ENCODE data around the gene NSMF.

The NSMF gene

DNA sequence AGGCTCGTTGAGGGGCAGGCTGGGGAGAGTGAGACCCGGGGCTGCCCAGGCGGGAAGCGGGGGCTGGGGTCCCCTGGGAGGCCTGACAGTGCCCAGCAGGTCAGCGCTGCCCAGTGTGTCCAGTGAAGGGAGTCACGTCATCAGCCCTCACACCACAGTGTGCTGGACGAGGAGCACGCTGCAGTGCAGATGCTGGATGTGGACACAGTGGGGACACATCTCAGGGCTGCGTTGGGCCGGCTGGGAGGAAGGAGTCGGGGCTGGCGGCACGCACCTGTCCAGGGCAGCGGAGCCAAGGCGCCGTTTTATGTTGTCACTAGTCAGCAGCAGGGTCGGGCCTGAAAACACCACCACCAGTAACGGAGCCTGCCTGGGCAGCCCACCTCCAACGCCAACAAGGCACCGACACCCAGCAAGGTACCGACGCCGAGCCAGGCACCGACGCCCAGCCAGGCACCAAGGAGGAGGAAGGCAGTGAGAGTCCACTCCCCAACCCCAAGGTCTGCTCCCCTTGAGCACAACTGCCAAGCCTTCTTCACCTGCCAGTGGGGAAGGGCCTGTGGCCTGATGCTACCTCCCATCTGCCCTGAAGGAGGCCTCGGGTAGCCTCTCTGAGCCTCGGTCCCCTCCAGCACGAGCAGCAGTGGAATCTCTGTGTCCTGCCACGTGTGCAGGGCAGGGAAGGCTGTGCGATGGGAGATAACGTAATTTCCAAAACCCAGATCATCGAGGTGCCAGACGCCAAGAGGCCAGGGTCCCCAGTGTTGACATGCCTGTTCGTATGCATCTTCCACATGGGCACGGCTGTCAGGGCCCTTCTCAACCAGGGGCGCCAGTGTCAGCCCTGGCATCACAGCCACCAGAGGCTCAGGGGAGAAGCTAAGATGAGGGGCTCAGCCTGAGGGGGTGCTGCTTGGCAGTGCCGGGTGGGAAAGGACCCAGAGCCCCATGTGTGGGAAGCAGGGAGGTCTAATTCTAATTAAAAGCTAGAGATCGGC is 21.9 kb upstream of the NSMF start:
- Histone ChIP-seq H3K9ac (ENCODE audit: low read length in 2 of 2) (no peak overlapping the region), H3K27ac (ENCODE audit: low read length) (no peak overlapping the region), H3K36me3 (ENCODE audit: control insufficient read depth in 2 of 2, insufficient read depth in 2 of 2, low read length in 2 of 2) (no peaks in the 10 kb centered on the region), H3K4me1 (ENCODE audit: control insufficient read depth, insufficient read depth, low read length) (peaks cover 8% of the 10 kb centered on the region), H3K4me3 (ENCODE audit: low read length in 2 of 2) (no peak overlapping the region), H3K27me3 (ENCODE audit: control insufficient read depth in 1 of 2, insufficient read depth in 2 of 2, low read length in 2 of 2) (no peaks in the 10 kb centered on the region), H3K9me3 (ENCODE audit: control insufficient read depth in 2 of 2, low read length in 2 of 2) (no peaks in the 10 kb centered on the region)

DNA sequence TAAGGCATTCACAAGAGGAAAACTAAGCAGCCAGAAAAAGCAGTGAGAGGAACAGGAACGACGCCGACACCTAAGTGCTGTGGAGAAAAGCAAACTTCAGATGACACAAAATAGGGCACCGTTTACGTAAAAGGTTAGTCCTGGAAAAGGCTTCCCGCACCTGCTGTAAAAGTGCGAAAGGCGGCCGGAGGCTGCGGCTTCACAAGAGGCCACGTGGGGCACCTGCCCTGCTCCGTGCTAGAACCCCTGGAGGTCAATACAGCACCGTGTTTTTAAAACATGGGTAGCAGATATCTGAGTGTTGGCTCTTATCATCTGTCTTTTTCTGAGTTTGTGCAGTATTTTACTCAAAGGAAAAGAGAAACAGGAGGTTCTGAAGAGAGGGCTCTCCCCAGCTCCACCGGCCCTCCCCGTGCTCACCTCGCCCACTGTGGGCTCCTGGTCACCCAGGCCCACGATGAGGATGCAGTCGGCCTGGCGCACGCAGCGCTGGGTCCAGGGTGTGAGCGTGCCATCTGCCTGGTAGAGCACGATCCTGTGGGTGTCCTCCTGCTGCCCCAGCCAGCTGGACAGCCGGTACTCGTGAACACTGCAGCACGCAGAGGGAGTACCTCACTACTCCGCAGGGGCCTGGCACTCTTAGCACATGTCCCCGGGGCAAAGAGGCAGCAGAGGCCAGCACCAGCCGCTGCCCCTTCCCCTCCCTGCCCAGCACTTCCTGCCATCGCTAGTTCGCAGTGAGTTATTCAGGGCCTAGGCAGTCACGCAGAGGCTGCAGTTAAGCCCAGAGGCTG is 21.0 kb upstream of the NSMF start:
- no peak overlapping the region for H3K27ac ChIP-seq (ENCODE audit: low read length)
- no peaks in the 10 kb centered on the region for H3K36me3 ChIP-seq (ENCODE audit: control insufficient read depth in 2 of 2, insufficient read depth in 2 of 2, low read length in 2 of 2)
- no peaks in the 10 kb centered on the region for H3K9me3 ChIP-seq (ENCODE audit: control insufficient read depth in 2 of 2, low read length in 2 of 2)
- H3K4me3 ChIP-seq (ENCODE audit: low read length in 2 of 2): no peak overlapping the region
- H3K27me3 ChIP-seq (ENCODE audit: control insufficient read depth in 1 of 2, insufficient read depth in 2 of 2, low read length in 2 of 2): no peaks in the 10 kb centered on the region
- H3K4me1 ChIP-seq (ENCODE audit: control insufficient read depth, insufficient read depth, low read length): peaks cover 8% of the 10 kb centered on the region
- no peak overlapping the region for H3K9ac ChIP-seq (ENCODE audit: low read length in 2 of 2)

DNA sequence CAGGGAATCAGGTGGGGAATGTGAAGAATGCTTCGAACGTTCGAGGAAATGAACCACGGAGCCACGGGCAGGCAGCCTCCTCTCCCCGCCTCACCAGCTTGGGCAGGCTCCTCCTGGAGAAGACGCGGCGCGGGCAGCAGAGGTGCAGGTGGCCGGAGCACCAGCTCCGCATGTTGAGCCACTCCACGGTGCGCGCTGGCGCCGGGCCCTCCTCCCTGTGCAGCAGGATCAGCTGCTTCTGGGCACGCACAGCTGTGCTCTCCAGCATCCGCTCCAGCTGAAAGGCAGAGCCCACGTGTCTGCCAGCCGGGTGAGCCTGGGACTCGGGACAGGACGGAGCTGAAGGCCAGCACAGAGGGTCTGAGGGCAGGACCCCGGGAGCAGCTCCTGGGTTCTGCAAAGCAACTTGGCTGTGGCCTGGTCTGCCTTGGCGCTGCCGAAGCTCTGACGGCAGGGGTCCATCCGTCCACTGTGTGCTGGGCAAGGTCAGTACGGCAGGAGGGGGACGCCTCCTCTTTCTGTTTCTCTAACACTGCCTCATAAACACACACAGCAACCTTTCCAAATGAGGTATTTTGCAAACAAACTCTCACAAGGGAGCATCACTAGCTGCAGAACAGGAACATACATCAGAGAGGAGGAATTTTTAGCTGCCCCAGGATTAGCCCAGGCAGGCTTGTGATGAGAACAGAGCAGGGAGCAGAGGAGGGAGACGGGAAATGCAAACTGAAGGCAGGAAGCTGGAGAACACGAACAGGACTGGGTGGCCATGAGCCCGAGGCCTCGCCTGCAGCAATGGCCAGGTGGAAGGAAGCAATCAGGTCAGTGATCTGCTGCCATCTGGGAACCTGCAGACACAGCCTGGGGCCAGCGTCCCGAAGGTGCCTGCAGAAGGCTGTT is 20.1 kb upstream of the NSMF start:
- no peaks in the 10 kb centered on the region for H3K27me3 ChIP-seq (ENCODE audit: control insufficient read depth in 1 of 2, insufficient read depth in 2 of 2, low read length in 2 of 2)
- H3K9ac ChIP-seq (ENCODE audit: low read length in 2 of 2): no peak overlapping the region
- H3K4me3 ChIP-seq (ENCODE audit: low read length in 2 of 2): no peak overlapping the region
- peaks cover 0 to 2% of the 10 kb centered on the region in 2 donors for H3K9me3 ChIP-seq (ENCODE audit: control insufficient read depth in 2 of 2, low read length in 2 of 2)
- H3K36me3 ChIP-seq (ENCODE audit: control insufficient read depth in 2 of 2, insufficient read depth in 2 of 2, low read length in 2 of 2): no peaks in the 10 kb centered on the region
- no peak overlapping the region for H3K27ac ChIP-seq (ENCODE audit: low read length)
- peaks cover 8% of the 10 kb centered on the region for H3K4me1 ChIP-seq (ENCODE audit: control insufficient read depth, insufficient read depth, low read length)

DNA sequence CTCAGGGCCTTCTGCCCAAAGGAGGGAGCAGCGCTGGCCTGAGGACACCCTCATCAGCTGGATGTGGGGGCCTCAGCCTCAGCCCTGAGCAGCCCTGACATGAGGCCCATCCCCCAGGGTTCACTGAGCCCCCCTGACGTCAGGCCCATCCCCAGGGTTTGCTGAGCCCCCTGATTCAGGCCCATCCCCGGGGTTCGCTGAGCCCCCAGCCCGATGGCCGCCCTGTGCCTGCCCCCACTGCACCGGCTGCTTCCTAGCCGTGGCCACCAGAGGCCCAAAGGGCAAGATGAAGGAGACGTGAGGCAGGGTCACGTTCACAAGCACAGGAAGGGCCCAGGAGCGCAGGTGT is 19.5 kb upstream of the NSMF start:
- H3K27ac ChIP-seq (ENCODE audit: low read length): no peak overlapping the region
- no peaks in the 10 kb centered on the region for H3K36me3 ChIP-seq (ENCODE audit: control insufficient read depth in 2 of 2, insufficient read depth in 2 of 2, low read length in 2 of 2)
- H3K9me3 ChIP-seq (ENCODE audit: control insufficient read depth in 2 of 2, low read length in 2 of 2): peaks cover 0 to 5% of the 10 kb centered on the region in 2 donors
- peaks cover 8% of the 10 kb centered on the region for H3K4me1 ChIP-seq (ENCODE audit: control insufficient read depth, insufficient read depth, low read length)
- no peak overlapping the region for H3K4me3 ChIP-seq (ENCODE audit: low read length in 2 of 2)
- no peak overlapping the region for H3K9ac ChIP-seq (ENCODE audit: low read length in 2 of 2)
- H3K27me3 ChIP-seq (ENCODE audit: control insufficient read depth in 1 of 2, insufficient read depth in 2 of 2, low read length in 2 of 2): no peaks in the 10 kb centered on the region

DNA sequence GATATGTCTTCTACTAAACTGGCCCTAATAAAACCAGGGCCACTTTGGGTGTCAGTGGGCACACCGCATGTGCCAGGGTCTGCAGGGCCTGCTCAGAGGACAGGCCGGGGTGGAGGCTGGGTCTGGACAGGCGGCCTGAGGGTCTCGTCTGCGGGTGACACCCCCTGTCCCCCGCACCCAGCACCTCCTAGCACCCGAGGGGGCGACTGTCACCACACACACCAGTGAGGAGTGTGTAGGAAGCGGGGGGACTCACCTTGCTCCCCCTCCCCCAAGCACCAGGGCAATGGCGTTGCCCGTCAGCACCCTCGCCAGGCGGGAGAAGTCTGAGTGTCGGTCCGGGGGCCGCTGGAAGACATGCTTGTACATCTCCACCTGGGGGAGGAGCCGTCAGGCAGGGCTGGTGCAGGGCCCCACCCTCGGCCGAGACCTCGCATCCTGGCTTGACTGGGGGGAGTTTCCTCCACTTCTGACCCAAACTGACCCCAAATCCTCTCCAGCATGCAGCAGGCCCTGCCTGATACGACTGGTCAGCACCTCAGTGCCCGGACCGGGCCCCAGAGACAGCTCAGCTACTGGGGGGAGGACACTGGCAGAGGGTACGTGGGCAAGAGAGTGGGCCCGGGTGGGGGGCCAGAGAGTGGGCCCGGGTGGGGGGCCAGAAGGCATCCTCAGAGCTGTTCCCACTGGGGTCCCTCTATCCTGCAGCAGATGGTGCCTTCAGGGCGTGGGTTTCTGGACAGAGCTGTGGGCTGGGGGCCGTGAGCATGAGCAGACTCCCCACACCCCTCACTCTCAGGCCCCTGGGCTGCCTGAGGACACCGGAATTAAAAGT is 18.9 kb upstream of the NSMF start:
- H3K4me3 ChIP-seq (ENCODE audit: low read length in 2 of 2): no peak overlapping the region
- no peaks in the 10 kb centered on the region for H3K36me3 ChIP-seq (ENCODE audit: control insufficient read depth in 2 of 2, insufficient read depth in 2 of 2, low read length in 2 of 2)
- H3K9ac ChIP-seq (ENCODE audit: low read length in 2 of 2): no peak overlapping the region
- H3K4me1 ChIP-seq (ENCODE audit: control insufficient read depth, insufficient read depth, low read length): peaks cover 8% of the 10 kb centered on the region
- no peaks in the 10 kb centered on the region for H3K27me3 ChIP-seq (ENCODE audit: control insufficient read depth in 1 of 2, insufficient read depth in 2 of 2, low read length in 2 of 2)
- H3K9me3 ChIP-seq (ENCODE audit: control insufficient read depth in 2 of 2, low read length in 2 of 2): peaks cover 0 to 5% of the 10 kb centered on the region in 2 donors
- H3K27ac ChIP-seq (ENCODE audit: low read length): no peak overlapping the region

DNA sequence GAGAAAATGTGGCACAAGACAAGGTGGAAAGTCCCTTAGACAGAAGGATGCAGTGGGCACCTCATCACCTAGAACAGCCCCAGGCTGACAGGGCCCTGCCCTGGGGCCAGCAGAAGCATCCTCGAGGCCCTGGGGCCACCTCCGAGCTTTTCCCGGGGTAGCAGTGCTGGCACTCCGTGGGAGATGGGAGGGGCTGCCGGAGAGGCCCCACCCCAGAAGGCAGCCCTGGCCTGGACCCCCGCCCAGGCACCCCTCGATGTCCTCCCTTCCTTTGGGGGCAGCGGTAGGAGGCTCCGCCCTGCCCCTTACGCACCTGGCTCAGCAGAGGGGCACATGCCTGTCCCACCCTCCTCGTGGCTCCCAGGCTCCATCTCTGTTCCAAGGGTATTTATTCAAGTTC is 17.7 kb upstream of the NSMF start:
- Histone ChIP-seq H3K4me1 (ENCODE audit: control insufficient read depth, insufficient read depth, low read length) (peaks cover 1% of the 10 kb centered on the region), H3K27me3 (ENCODE audit: control insufficient read depth in 1 of 2, insufficient read depth in 2 of 2, low read length in 2 of 2) (no peaks in the 10 kb centered on the region), H3K27ac (ENCODE audit: low read length) (no peak overlapping the region), H3K9ac (ENCODE audit: low read length in 2 of 2) (no peak overlapping the region), H3K4me3 (ENCODE audit: low read length in 2 of 2) (no peak overlapping the region), H3K9me3 (ENCODE audit: control insufficient read depth in 2 of 2, low read length in 2 of 2) (peaks cover 0 to 5% of the 10 kb centered on the region in 2 donors), H3K36me3 (ENCODE audit: control insufficient read depth in 2 of 2, insufficient read depth in 2 of 2, low read length in 2 of 2) (no peaks in the 10 kb centered on the region)

DNA sequence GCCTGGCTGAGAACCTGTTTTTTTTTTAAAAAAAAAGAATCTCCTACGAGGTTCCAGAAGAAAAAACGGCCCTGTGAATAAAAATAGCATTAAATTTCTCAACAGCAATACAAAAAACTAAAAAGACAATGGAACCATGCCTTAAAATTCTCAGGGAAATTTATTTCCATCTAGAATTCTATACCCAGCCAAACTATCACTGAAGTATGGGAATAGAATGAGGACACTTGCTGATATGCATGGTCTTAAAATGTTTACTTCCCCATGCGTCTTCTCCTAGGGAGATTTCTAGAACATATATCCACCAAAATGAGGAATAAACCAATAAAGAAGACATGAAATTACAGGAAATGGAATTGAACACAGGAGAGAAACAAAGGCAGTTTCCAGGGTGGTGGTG is 16.5 kb upstream of the NSMF start:
- Histone ChIP-seq H3K27ac (ENCODE audit: low read length) (no peak overlapping the region), H3K36me3 (ENCODE audit: control insufficient read depth in 2 of 2, insufficient read depth in 2 of 2, low read length in 2 of 2) (no peaks in the 10 kb centered on the region), H3K27me3 (ENCODE audit: control insufficient read depth in 1 of 2, insufficient read depth in 2 of 2, low read length in 2 of 2) (no peaks in the 10 kb centered on the region), H3K9ac (ENCODE audit: low read length in 2 of 2) (no peak overlapping the region), H3K9me3 (ENCODE audit: control insufficient read depth in 2 of 2, low read length in 2 of 2) (peaks cover 0 to 5% of the 10 kb centered on the region in 2 donors), H3K4me3 (ENCODE audit: low read length in 2 of 2) (no peak overlapping the region), H3K4me1 (ENCODE audit: control insufficient read depth, insufficient read depth, low read length) (no peaks in the 10 kb centered on the region)

DNA sequence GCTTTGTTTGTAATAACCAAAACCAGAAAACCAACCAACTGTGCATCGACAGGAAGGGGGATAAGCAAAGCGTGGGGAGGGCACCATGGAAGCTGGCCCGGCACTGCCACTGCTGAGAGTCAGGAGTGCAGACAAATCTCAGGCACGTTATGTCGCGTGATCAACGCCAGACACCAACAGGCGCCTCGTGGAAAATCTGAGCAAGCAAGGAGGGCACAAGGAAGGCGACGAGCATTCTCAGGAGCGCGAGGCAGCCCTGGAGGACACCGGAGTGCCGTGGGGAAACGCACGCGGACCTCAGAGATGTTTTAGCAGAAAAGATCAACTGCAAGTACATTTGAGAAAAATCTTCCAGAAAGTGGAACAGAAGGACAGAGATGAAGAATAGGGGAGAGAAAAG is 15.1 kb upstream of the NSMF start:
- H3K4me3 ChIP-seq (ENCODE audit: low read length in 2 of 2): no peak overlapping the region
- peaks cover 0 to 5% of the 10 kb centered on the region in 2 donors for H3K9me3 ChIP-seq (ENCODE audit: control insufficient read depth in 2 of 2, low read length in 2 of 2)
- no peaks in the 10 kb centered on the region for H3K4me1 ChIP-seq (ENCODE audit: control insufficient read depth, insufficient read depth, low read length)
- H3K9ac ChIP-seq (ENCODE audit: low read length in 2 of 2): no peak overlapping the region
- H3K36me3 ChIP-seq (ENCODE audit: control insufficient read depth in 2 of 2, insufficient read depth in 2 of 2, low read length in 2 of 2): no peaks in the 10 kb centered on the region
- H3K27me3 ChIP-seq (ENCODE audit: control insufficient read depth in 1 of 2, insufficient read depth in 2 of 2, low read length in 2 of 2): no peaks in the 10 kb centered on the region
- H3K27ac ChIP-seq (ENCODE audit: low read length): no peak overlapping the region

DNA sequence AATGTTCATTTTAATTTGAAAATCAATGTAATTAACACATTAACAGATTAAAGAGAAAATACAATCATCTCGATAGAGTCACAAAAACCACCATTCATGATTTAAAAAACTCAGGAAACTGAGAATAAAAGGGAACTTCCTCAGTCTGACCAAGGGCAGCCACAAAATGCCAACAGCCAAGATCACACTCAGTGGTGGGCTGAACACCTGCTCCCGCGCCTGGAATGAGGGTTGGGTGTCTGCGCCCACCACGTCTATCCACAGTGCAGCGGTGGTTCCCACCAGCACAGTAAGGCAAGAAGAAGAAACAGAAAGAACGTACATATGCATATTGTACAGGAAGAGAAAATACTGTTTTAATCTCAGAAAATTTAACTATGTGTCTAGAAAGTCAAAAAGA is 11.7 kb upstream of the NSMF start:
- Histone ChIP-seq H3K4me1 (ENCODE audit: control insufficient read depth, insufficient read depth, low read length) (no peaks in the 10 kb centered on the region), H3K4me3 (ENCODE audit: low read length in 2 of 2) (no peak overlapping the region), H3K27ac (ENCODE audit: low read length) (no peak overlapping the region), H3K9me3 (ENCODE audit: control insufficient read depth in 2 of 2, low read length in 2 of 2) (peaks cover 0 to 5% of the 10 kb centered on the region in 2 donors), H3K36me3 (ENCODE audit: control insufficient read depth in 2 of 2, insufficient read depth in 2 of 2, low read length in 2 of 2) (no peaks in the 10 kb centered on the region), H3K9ac (ENCODE audit: low read length in 2 of 2) (no peak overlapping the region), H3K27me3 (ENCODE audit: control insufficient read depth in 1 of 2, insufficient read depth in 2 of 2, low read length in 2 of 2) (no peaks in the 10 kb centered on the region)
